K562 (cell line): ENCODE measurements around the gene C2CD2L. TPM values are rescaled to one million over a fixed set of nuclear protein-coding genes. Genes with fewer than 3 reads are reported as not detected.

ENCODE experiments used
- CCNT2 ChIP-seq: IDR thresholded peaks from 2 replicates; pipeline ENCODE4 v1.6.1; 2011; ENCODE audit warnings: borderline replicate concordance, low read depth, mild to moderate bottlenecking, moderate library complexity, mixed read lengths, low read length; ENCODE audit not compliant: insufficient read length; ENCODE audit errors: extremely low read depth
- CHCHD3 ChIP-seq: fragments of 250-450 bp; sonication (Bioruptor Pico); IDR thresholded peaks from 2 replicates; pipeline ENCODE4 v2.1.2; 2022; ENCODE audit warnings: mild to moderate bottlenecking
- E2F5 ChIP-seq: sonication (generic); formaldehyde crosslinking; IDR thresholded peaks from 2 replicates; pipeline ENCODE4 v1.8.0; 2022; ENCODE audit warnings: mild to moderate bottlenecking, missing genetic modification reagents
- HSF4 ChIP-seq: fragments of 250-450 bp; sonication (Bioruptor Pico); IDR thresholded peaks from 2 replicates; pipeline ENCODE4 v2.1.2; 2022; ENCODE audit warnings: mild to moderate bottlenecking, moderate library complexity, borderline replicate concordance
- IRF1 ChIP-seq: sonication (generic); formaldehyde crosslinking; IDR thresholded peaks from 2 replicates; pipeline ENCODE4 v1.8.0; 2022; ENCODE audit warnings: missing genetic modification reagents, mild to moderate bottlenecking, borderline replicate concordance
- NONO ChIP-seq, 2 experiments: fragments of 200-400 bp in 1 of 2; fragments of 450-650 bp in 1 of 2; formaldehyde crosslinking in 1 of 2; IDR thresholded peaks; 2 replicates each; pipeline ENCODE4 v1.6.1; 2017; ENCODE audit warnings: low read depth in 2 of 2, mild to moderate bottlenecking in 2 of 2, moderate library complexity in 2 of 2, low read length in 1 of 2
- THRAP3 ChIP-seq: fragments of 450-650 bp; IDR thresholded peaks from 2 replicates; pipeline ENCODE4 v1.6.1; 2016; ENCODE audit warnings: mild to moderate bottlenecking, inconsistent platforms, borderline replicate concordance
- ZZZ3 ChIP-seq: fragments of 450-650 bp; IDR thresholded peaks from 2 replicates; pipeline ENCODE4 v1.6.1; 2016; ENCODE audit warnings: antibody characterized with exemption, mild to moderate bottlenecking, moderate library complexity
- polyA plus RNA-seq, 8 experiments: library from polyadenylated mRNA; depleted of rRNA in 4 of 8; stranded (reverse) in 5 of 8; unstranded in 3 of 8; fragments of >200 nt; fragmentation: Nextera tagmentation in 2 of 8; fragmentation: Illumina TruSeq in 1 of 8; extraction: Ambion mirVana in 2 of 8; extraction: Trizol in 1 of 8; gene quantifications; 2 replicates each; pipeline versions ENCODE4 v1.2.1 to v1.2.3, GENCODE V29; 2011 to 2014; ENCODE audit warnings: inconsistent platforms in 1 of 8, missing spikeins in 1 of 8
- total RNA-seq, 7 experiments: library from RNA; depleted of rRNA in 6 of 7; stranded (reverse); fragments of >200 nt in 6 of 7; fragmentation: Illumina TruSeq in 2 of 7; extraction: Trizol in 2 of 7; gene quantifications; 2 replicates each; pipeline versions ENCODE4 v1.2.1 to v1.2.3, GENCODE V29; 2011 to 2021; ENCODE audit warnings: low replicate concordance in 1 of 7

C2CD2L gene
- total and polyA plus RNA-seq, 9 of the 15 experiments (the other 6 are each of a cell fraction or from before 2014, with no cell fraction given): 0.66 to 41.2 (median 14.8) TPM

GRCh38 chr11:119107538-119108145, 498 bp downstream of the C2CD2L start (continued):
- TF ChIP-seq ZZZ3 (no peak), E2F5 (CRISPR knock-in tag) (no peak), HSF4 (CRISPR knock-in tag) (no peak), CCNT2 (peak; percentile 30), THRAP3 (no peak), NONO (IDR thresholded peaks at IDR 0.05; ENCODE audit: low read depth in 2 of 2, low read length in 1 of 2) (peak in 1 of 2 experiments; percentile 71; a peak in 1 of 4 replicates), CHCHD3 (CRISPR knock-in tag) (no peak), IRF1 (CRISPR knock-in tag) (no peak)
